OCI-M2 (cell line): ENCODE data around the gene KAT2A.

Experiments used
- DNase-seq: peaks from one replicate; lab custom pipeline; 2025; ENCODE audit not compliant: unreplicated experiment; lab: John Stamatoyannopoulos, UW

The KAT2A gene

GRCh38 chr17:42116705-42117396 is 4.3 kb downstream of the KAT2A start:
- DNase-seq, result no peak

- no peak for DNase-seq
Measured at GRCh38 chr17:42114118-42114517, 7.0 kb downstream of the KAT2A start.

GRCh38 chr17:42113293-42114069 is 7.7 kb downstream of the KAT2A start:
- DNase-seq, result no peak

GRCh38 chr17:42112552-42113176 is 8.5 kb downstream of the KAT2A start, which contains the start of gene DHX58:
Gene DHX58, minus strand, starts transcription at chr17:42112714. Its CDS starts 822 bp downstream, at chr17:42111892.
- no peak for DNase-seq

- no peak for DNase-seq
Measured at GRCh38 chr17:42111871-42112551, 9.2 kb downstream of the KAT2A start.

GRCh38 chr17:42111265-42111636 is 9.9 kb downstream of the KAT2A start:
- no peak for DNase-seq

GRCh38 chr17:42110301-42111264 is 10.6 kb downstream of the KAT2A start:
- no peak for DNase-seq

GRCh38 chr17:42109086-42109485 is 12.1 kb downstream of the KAT2A start:
- DNase-seq, result no peak

GRCh38 chr17:42107597-42108576 is 13.3 kb downstream of the KAT2A start:
- no peak for DNase-seq

- no peak for DNase-seq
Measured at GRCh38 chr17:42107124-42107523, 14.0 kb downstream of the KAT2A start.

GRCh38 chr17:42106009-42106408 is 15.2 kb downstream of the KAT2A start:
- DNase-seq, result no peak

GRCh38 chr17:42104264-42104663 is 16.9 kb downstream of the KAT2A start:
- DNase-seq, result no peak

GRCh38 chr17:42103221-42103954 is 17.8 kb downstream of the KAT2A start:
- DNase-seq, result no peak

GRCh38 chr17:42101513-42102292 is 19.5 kb downstream of the KAT2A start:
- DNase-seq, result no peak

- no peak for DNase-seq
Measured at GRCh38 chr17:42098730-42099399, 22.3 kb downstream of the KAT2A start.

- no peak for DNase-seq
Measured at GRCh38 chr17:42097691-42098631, 23.2 kb downstream of the KAT2A start, which contains the start of gene ZNF385C. Gene ZNF385C, minus strand, starts transcription at chr17:42098473. Its CDS starts 35,417 bp downstream, at chr17:42063056.
